Activated naive CD8-positive, alpha-beta T cell treated with anti-CD3 and anti-CD28 coated beads, Interleukin-2, amount 10 ng/mL, durations not matched to agents 7 days and 5 days (primary cell): ENCODE measurements around the gene GNAO1. TPM values are rescaled to one million over a fixed set of nuclear protein-coding genes. Genes with fewer than 3 reads are reported as not detected.
A peak's percentile ranks its signal among the peaks of the same experiment; 100 is the strongest.

Experiments
- ATAC-seq: fragments of 150-1000 bp; cut with Tn5 transposase; one replicate; pipeline ENCODE4 v1.10.0; 2021; ENCODE audit warnings: low read depth, moderate library complexity
- POLR2A ChIA-PET: fragments of 350-600 bp; sonication (Branson Sonifier 250); formaldehyde crosslinking; loops from one replicate; lab custom pipeline; 2021; ENCODE audit warnings: antibody characterized with exemption; lab: Charles Lee
- DNase-seq: peaks from one replicate; pipeline ENCODE4 v3.0.0; 2021
- H3K27ac Mint-ChIP-seq: one replicate; pipeline ENCODE4 v1.8.0; 2022; ENCODE audit warnings: mild to moderate bottlenecking, mixed read lengths
- H3K27me3 Mint-ChIP-seq: one replicate; pipeline ENCODE4 v1.8.0; 2022; ENCODE audit warnings: mild to moderate bottlenecking, moderate library complexity, mixed read lengths
- H3K36me3 Mint-ChIP-seq: one replicate; pipeline ENCODE4 v1.8.0; 2021; ENCODE audit warnings: mild to moderate bottlenecking, mixed read lengths
- H3K4me1 Mint-ChIP-seq: one replicate; pipeline ENCODE4 v1.8.0; 2021; ENCODE audit warnings: mixed read lengths
- H3K4me3 Mint-ChIP-seq: one replicate; pipeline ENCODE4 v1.8.0; 2022; ENCODE audit warnings: mild to moderate bottlenecking, moderate library complexity, mixed read lengths
- H3K9me3 Mint-ChIP-seq: one replicate; pipeline ENCODE4 v1.8.0; 2021; ENCODE audit warnings: mixed read lengths
- total RNA-seq, 2 experiments: library from RNA; stranded (reverse); gene quantifications; one replicate each; pipeline ENCODE4 v1.2.3, GENCODE V29; 2021

The GNAO1 gene
- total RNA-seq, 2 experiments from 2014 or later, result 5.7 to 6.7 TPM

DNA sequence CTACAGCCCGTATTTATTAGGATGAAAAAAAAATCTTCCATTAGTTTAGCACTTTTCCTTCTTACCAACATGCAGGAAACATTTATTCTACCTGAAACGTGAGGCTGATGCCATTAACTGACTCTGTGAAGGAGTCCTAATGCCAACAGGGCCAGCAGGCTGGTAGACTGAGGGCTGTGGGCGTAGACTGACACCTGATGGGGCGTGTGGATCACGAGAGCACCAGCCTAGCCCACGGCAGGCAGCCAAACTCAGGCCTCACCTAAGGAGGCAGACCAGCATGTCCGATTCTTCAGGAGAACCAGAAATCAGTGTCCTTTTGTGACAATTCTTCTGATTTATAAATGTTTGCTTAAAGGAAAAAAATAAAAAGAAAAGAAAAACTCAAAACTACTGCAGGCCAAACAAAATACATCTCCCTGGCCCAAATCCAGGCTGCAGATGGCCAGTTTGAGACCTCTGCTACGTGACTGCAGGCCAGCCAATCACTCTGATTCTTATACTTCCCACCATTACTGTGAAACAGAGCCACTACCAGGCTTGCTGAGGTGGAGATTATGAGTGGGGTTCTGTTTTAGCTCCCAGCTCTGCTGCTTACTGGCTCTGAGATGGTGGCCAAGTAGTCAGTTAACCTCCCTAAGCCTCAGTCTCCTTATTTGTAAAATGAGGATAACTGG, 66.5 kb downstream of the GNAO1 start:
- DNase-seq (no peak), ATAC-seq (no peak)
- no peaks in the 10 kb centered on the region for H3K36me3 Mint-ChIP-seq
- H3K4me1 Mint-ChIP-seq, result peaks cover 10% of the 10 kb centered on the region
- H3K4me3 Mint-ChIP-seq, result no peak overlapping the region
- no peak overlapping the region for H3K27ac Mint-ChIP-seq
- peaks cover 20% of the 10 kb centered on the region for H3K27me3 Mint-ChIP-seq
- no peaks in the 10 kb centered on the region for H3K9me3 Mint-ChIP-seq
- POLR2A ChIA-PET, result no interaction called here

DNA sequence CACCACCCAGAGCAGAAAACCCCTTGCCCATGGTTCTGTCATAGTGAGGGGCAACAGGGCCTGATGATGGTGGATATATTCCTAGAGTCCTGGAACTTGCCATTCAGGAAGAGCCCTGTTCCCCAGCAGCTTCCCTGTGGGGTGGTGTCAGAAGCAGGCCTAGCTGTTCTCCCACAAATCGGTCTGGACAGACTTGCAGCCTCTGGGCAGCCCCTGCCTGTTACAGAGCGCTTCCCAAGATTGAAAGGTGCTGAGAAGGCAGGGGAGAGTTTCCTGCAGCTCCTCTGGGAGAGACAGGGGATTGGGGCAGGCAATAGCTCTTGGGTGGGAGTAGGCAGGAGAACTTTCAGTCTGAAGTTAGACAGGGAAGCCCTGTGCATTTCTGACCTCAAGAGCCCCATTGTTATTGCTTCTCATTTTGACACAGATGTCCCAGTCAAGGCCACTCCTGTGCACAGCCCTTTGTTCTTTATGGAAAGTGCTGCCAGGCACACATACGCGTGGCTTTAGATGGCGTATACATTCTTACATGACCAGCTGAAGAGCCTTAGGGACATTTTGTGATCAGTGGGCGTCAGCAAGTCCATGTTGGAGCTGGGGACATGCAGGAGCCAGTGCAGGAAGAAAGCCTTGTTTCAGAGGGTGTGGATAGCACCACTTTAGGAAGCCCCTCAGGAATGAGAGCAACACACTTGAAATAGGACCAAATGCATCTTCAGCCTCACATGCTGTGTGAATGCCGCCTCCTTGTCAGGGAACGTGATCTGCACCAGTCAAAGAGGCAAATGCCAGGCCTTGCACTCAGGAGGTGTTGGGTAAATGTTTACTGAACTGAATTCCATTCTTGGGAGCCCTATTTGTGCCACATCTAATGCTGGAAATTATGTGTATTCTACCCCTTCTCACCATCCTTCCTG, 67.5 kb downstream of the GNAO1 start:
- DNase-seq, result no peak
- H3K36me3 Mint-ChIP-seq, result no peaks in the 10 kb centered on the region
- POLR2A ChIA-PET, result no interaction called here
- H3K9me3 Mint-ChIP-seq, result no peaks in the 10 kb centered on the region
- H3K27ac Mint-ChIP-seq, result no peak overlapping the region
- no peak overlapping the region for H3K4me3 Mint-ChIP-seq
- H3K27me3 Mint-ChIP-seq, result peaks cover 20% of the 10 kb centered on the region
- ATAC-seq, result no peak
- peaks cover 19% of the 10 kb centered on the region for H3K4me1 Mint-ChIP-seq

DNA sequence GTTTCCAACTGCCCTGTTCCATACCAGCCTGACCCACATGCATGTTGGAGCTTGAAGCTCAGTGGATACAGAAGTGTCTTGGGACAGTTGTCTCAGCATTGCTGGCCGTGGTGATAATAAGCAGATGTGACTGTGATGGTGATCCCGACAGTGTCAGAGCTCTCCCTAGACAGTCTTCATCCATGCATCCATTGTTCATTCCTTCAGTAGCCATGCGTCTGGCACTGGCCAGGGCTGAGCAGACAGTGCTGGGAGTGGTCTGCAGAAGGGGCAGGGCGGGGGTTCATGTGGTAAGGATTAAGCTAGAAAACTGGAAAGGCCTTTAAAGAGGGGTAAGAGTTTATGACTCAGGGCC, 68.1 kb downstream of the GNAO1 start:
- POLR2A ChIA-PET, result no interaction called here
- ATAC-seq, result no peak
- Mint-ChIP-seq H3K4me3 (no peak overlapping the region), H3K9me3 (no peaks in the 10 kb centered on the region), H3K36me3 (no peaks in the 10 kb centered on the region), H3K27ac (no peak overlapping the region), H3K27me3 (peaks cover 19% of the 10 kb centered on the region), H3K4me1 (peaks cover 19% of the 10 kb centered on the region)
- DNase-seq, result no peak

DNA sequence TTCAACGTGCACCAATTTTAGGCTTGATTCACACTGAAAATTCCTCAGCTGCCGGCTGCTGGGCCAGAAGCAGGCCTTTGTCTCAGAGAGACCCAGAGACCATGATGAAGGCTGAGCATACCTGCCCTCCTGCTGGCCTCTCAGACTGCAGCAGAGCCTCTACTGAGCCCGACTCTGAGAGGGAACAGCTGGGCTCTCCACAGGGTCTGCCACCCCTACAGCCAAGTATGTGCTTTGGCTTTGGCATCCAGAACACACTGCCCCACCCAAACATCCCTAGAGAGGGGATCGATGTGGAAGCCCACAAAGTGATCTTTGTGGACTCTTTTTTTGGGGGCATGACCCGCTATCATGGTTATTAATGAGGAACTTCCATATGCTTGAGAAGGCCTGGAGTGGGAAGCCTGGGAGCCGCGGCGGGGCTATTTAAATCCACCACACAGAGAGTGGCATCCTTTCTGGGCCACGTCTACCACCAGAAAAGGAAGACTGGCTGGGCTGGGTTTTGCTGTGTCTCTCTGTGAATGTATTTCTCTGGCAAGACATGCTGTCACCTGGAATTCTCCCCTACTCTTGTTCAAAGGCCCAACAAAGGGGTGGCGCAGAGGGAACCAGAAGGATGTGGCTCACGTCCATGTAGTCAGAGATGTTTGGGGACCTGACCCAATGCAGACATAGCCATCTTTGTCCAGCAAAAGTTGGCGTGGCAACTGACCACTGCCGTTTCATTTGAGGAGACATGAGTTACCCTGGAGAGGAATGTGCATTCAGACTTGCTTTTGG, 69.3 kb downstream of the GNAO1 start:
- POLR2A ChIA-PET, result no interaction called here
- no peaks in the 10 kb centered on the region for H3K36me3 Mint-ChIP-seq
- H3K27me3 Mint-ChIP-seq, result peaks cover 8% of the 10 kb centered on the region
- H3K27ac Mint-ChIP-seq, result no peak overlapping the region
- no peaks in the 10 kb centered on the region for H3K9me3 Mint-ChIP-seq
- H3K4me3 Mint-ChIP-seq, result no peak overlapping the region
- H3K4me1 Mint-ChIP-seq, result peaks cover 19% of the 10 kb centered on the region
- DNase-seq (no peak), ATAC-seq (no peak)

DNA sequence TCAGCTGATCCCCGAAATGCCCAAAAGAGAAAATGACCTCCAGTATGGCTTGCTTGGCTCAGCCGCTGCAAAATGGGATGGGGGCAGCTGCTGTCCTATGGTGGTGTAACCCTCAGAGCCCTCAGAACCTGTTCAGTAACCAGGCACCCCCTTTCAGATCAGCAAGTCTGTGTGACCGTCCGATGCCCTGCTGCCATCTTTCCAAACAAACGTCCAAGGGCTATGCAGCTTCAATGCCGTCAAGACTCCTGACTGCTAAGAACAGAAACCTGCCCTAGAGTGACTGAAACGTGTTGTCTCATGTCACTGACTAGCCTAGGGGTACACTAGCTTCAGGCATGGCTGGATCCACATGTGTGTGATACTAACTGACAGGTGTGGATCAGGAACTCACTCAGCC, 70.4 kb downstream of the GNAO1 start:
- H3K9me3 Mint-ChIP-seq, result no peaks in the 10 kb centered on the region
- H3K4me1 Mint-ChIP-seq, result peaks cover 19% of the 10 kb centered on the region
- H3K27me3 Mint-ChIP-seq, result peaks cover 2% of the 10 kb centered on the region
- no peaks in the 10 kb centered on the region for H3K36me3 Mint-ChIP-seq
- no peak overlapping the region for H3K27ac Mint-ChIP-seq
- no peak overlapping the region for H3K4me3 Mint-ChIP-seq
- DNase-seq (no peak), ATAC-seq (peak; percentile 16)
- POLR2A ChIA-PET, result interaction anchor here (1.2 kb wide), 1 partner anchor 63 kb away, joined by 3 read pairs; no protein-coding TSS in a partner anchor

DNA sequence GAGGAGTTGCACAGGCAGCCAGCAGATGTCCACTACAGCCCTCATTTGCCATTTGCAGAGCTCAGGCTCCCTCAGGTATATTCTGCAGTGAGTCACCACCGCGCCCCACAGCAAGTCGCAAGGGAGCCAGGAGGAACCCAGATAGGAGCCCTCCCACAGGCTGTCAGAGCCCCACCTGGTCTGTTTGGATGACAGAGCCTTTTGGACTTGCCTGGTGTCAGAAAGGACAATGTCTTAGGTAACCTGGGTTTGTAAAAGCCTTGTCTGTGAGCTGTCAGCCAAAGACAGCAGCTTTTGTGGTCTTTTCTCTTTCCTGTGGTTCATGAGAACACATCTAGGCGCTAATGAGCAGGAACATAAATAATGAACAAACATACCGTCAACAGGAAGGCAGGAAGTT, 70.9 kb downstream of the GNAO1 start:
- POLR2A ChIA-PET, result interaction anchor here (1.2 kb wide), 1 partner anchor 64 kb away, joined by 3 read pairs; no protein-coding TSS in a partner anchor
- Mint-ChIP-seq H3K36me3 (no peaks in the 10 kb centered on the region), H3K4me3 (peak overlapping the region; percentile 28), H3K9me3 (no peaks in the 10 kb centered on the region), H3K27me3 (peaks cover 2% of the 10 kb centered on the region), H3K27ac (peak overlapping the region; percentile 20), H3K4me1 (peaks cover 19% of the 10 kb centered on the region)
- ATAC-seq (peak; percentile 85), DNase-seq (peak; percentile 43)

DNA sequence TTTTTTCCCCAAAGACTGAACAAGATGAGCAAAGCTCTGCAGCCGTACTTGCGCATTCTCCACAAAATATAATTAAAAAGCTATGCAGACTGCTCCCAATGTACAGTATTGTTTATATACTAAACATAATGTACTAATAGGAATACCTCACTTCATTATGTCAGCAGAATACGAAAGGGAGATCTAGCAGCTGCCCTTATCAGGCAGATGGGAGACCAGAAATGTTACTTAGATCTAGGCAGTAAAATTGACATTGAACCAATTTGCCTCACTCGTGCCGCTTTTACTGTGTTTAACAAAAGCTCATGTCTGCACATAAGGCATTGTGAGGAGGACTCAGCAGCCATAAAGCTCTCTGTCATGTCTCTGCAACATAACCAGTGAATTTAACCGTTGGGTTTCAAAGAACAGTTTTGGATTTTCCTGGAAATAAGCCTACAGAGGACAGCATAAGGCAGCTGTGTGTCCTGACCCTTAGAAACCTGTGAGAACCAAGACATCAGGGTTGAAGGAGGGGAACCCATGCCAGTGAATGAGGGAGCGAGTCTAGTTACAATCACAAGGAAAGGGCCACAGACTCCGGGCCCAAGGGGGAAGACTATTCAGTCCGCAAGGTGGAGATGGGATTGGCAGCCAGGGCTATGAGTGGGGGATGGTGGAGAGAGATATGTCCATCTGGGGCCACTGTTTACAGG, 71.4 kb downstream of the GNAO1 start:
- no peaks in the 10 kb centered on the region for H3K9me3 Mint-ChIP-seq
- H3K4me3 Mint-ChIP-seq, result peak overlapping the region; percentile 28
- H3K27me3 Mint-ChIP-seq, result peaks cover 2% of the 10 kb centered on the region
- peak overlapping the region; percentile 47 for H3K27ac Mint-ChIP-seq
- POLR2A ChIA-PET, result interaction anchor here (1.2 to 1.6 kb wide), 2 partner anchors 17 to 64 kb away, joined by 3 to 5 read pairs; no protein-coding TSS in a partner anchor
- peaks cover 19% of the 10 kb centered on the region for H3K4me1 Mint-ChIP-seq
- H3K36me3 Mint-ChIP-seq, result no peaks in the 10 kb centered on the region
- DNase-seq (no peak), ATAC-seq (no peak)

DNA sequence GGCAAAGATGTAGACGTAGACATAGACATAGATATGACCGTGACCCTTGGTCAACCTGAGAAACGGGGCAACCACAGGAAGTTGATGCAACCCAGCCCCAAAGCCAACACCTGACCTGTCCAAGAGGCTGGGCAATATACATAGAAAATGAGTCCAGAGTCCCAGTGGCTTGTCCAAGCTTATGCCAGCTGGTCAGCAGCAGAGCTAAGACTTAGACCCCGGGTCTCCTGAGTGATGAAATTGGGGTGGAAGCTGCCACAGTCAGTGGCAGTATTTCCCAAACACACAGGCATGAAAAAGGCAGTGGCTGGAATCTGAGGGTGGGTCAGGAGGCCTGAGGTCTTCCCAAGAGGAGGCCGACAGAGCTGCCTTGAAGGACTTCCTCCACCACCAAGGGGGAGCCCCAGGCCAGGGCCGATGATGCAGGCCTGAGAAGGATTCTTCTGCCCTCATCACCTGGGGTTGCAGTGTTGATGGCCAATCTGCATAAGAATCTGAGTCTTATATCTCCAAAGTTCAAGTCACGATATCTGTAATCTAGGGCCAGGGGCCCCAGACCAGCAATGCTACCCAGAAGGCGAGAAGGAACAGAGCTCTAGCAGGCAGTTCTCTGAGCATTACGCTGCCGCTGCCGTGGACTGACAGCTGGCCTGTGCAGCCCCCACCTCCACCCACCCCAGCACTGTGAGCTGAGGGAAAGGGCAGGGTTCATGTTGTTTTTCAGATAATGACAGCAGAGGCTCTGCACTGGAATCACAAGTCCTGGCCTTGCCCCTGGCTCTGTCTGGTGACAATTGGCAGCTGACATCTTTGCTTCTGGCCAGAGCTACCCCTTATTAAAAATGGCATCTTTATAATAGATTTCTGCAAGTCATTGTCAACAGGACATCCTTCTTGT, 72.7 kb downstream of the GNAO1 start:
- Mint-ChIP-seq H3K27me3 (no peaks in the 10 kb centered on the region), H3K36me3 (no peaks in the 10 kb centered on the region), H3K27ac (no peak overlapping the region), H3K4me3 (no peak overlapping the region), H3K4me1 (peaks cover 19% of the 10 kb centered on the region), H3K9me3 (no peaks in the 10 kb centered on the region)
- ATAC-seq, result no peak
- no peak for DNase-seq
- POLR2A ChIA-PET, result interaction anchor here (1.6 kb wide), 1 partner anchor 16 kb away, joined by 5 read pairs; no protein-coding TSS in a partner anchor

DNA sequence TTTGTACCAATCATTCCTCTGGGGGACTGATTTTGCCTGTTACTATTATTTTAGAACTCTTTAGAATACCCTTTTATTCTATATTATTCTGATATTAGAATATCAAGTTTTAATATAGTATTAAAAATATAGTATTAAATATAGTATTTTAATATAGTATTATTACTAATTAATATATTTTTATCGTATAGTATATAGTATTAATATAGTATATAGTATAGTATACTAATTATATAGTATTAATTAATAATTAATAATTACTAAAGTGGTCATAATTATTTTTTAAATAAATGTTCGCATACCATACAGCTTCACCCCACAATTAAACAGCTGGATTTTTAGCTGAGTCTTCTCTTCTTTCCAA, 73.3 kb downstream of the GNAO1 start:
- Mint-ChIP-seq H3K4me3 (no peak overlapping the region), H3K9me3 (no peaks in the 10 kb centered on the region), H3K27ac (no peak overlapping the region), H3K27me3 (peaks cover 3% of the 10 kb centered on the region), H3K36me3 (no peaks in the 10 kb centered on the region), H3K4me1 (peaks cover 19% of the 10 kb centered on the region)
- DNase-seq (no peak), ATAC-seq (no peak)
- POLR2A ChIA-PET, result interaction anchor here (1.6 kb wide), 1 partner anchor 15 kb away, joined by 5 read pairs; no protein-coding TSS in a partner anchor

DNA sequence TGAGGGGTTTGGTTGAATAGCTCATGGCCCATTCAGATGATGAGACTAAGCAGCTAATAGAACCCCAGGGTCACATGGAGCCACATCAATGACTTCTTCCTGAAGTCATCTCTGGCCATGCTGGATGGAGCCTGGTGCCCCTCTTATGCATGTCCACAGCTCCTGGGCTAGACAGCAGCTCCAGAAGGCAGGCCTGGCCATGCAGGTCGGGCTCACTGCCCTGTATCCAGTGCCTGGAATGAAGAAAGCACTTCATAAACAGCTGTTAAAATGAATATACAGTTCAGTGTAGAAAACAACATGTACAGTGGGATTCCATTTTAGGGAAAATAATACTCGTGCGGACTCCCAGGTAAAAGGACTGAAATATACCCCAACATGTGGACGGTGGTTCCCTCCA, 73.9 kb downstream of the GNAO1 start:
- Mint-ChIP-seq H3K36me3 (no peaks in the 10 kb centered on the region), H3K27me3 (peaks cover 3% of the 10 kb centered on the region), H3K4me1 (peaks cover 19% of the 10 kb centered on the region), H3K9me3 (no peaks in the 10 kb centered on the region), H3K4me3 (no peak overlapping the region), H3K27ac (no peak overlapping the region)
- ATAC-seq (no peak), DNase-seq (no peak)
- POLR2A ChIA-PET, result no interaction called here

DNA sequence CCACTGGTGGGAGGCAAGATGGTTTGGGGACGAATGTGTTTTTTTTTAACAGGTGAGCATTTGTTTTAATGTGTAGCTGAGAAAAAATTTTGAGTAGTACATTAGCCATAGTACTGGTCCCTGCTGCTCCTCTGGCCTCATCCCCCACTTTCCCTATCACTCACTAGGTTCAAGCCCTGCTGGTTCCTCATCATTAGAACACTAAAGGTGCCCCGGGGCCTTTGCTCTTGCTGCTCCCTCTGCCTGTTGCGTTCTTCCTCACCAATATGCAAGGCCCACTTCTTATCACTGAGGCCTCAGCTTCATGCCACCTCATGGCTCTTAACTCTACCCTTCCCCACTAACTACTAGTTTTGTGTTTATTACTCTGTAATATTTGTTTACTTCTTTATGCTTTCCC, 74.5 kb downstream of the GNAO1 start:
- Mint-ChIP-seq H3K36me3 (no peaks in the 10 kb centered on the region), H3K4me3 (no peak overlapping the region), H3K9me3 (no peaks in the 10 kb centered on the region), H3K27me3 (peaks cover 4% of the 10 kb centered on the region), H3K27ac (peak overlapping the region; percentile 59), H3K4me1 (peaks cover 19% of the 10 kb centered on the region)
- POLR2A ChIA-PET, result no interaction called here
- no peak for ATAC-seq
- DNase-seq, result no peak
